C4-2B (cell line): ENCODE measurements around the gene ABITRAM.
"Not testable (repeated sequence)": the region's sequence is repeated elsewhere in the genome, so short reads cannot be mapped to it uniquely, and the experiment has no call there.

Experiments
- ZFX ChIP-seq: fragments of 450-650 bp; IDR thresholded peaks from 2 replicates; pipeline ENCODE4 v1.6.1; 2017
- TF ChIP-seq, protein P1 (sequence below): fragments of 450-650 bp; conservative IDR thresholded peaks from 2 replicates; pipeline ENCODE4 v1.5.1; 2017; ENCODE audit warnings: mild to moderate bottlenecking

GRCh38 chr9:108920401-108920800, 13.8 kb upstream of the ABITRAM start:
- TF ChIP-seq, protein P1, sequence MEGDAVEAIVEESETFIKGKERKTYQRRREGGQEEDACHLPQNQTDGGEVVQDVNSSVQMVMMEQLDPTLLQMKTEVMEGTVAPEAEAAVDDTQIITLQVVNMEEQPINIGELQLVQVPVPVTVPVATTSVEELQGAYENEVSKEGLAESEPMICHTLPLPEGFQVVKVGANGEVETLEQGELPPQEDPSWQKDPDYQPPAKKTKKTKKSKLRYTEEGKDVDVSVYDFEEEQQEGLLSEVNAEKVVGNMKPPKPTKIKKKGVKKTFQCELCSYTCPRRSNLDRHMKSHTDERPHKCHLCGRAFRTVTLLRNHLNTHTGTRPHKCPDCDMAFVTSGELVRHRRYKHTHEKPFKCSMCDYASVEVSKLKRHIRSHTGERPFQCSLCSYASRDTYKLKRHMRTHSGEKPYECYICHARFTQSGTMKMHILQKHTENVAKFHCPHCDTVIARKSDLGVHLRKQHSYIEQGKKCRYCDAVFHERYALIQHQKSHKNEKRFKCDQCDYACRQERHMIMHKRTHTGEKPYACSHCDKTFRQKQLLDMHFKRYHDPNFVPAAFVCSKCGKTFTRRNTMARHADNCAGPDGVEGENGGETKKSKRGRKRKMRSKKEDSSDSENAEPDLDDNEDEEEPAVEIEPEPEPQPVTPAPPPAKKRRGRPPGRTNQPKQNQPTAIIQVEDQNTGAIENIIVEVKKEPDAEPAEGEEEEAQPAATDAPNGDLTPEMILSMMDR: not testable (repeated sequence)
- TF ChIP-seq ZFX: not testable (repeated sequence)
